Gastroesophageal sphincter (tissue), 4 donors: ENCODE data around the gene NCF2. TPM values are rescaled to one million over a fixed set of nuclear protein-coding genes. Genes with fewer than 3 reads are reported as not detected.
A peak's percentile ranks its signal among the peaks of the same experiment; 100 is the strongest.

Experiments
- ATAC-seq: fragments of 150-250 bp; one replicate; pipeline ENCODE4 v1.9.1; 2016; ENCODE audit warnings: mild to moderate bottlenecking, moderate library complexity
- H3K27ac ChIP-seq, 4 donors: fragments of 200-600 bp; sonication (generic) in 3 of 4; 1 replicate in 3 of 4; 2 replicates in 1 of 4; pipeline ENCODE4 v1.5.1; 2016 to 2019
- H3K27me3 ChIP-seq: fragments of 200-600 bp; sonication (generic); one replicate; pipeline ENCODE4 v1.5.1; 2019
- H3K36me3 ChIP-seq, 2 donors: fragments of 200-600 bp; sonication (generic); one replicate each; pipeline ENCODE4 v1.5.1; 2019; ENCODE audit warnings: control low read depth in 1 of 2
- H3K4me1 ChIP-seq, 3 donors: fragments of 200-600 bp; sonication (generic); 1 replicate in 2 of 3; 2 replicates in 1 of 3; pipeline ENCODE4 v1.5.1; 2016 to 2019; ENCODE audit warnings: control low read depth in 2 of 3
- H3K4me3 ChIP-seq, 2 donors: fragments of 200-600 bp; sonication (generic); one replicate each; pipeline ENCODE4 v1.5.1; 2019; ENCODE audit warnings: mild to moderate bottlenecking in 1 of 2, moderate library complexity in 1 of 2
- H3K9me3 ChIP-seq, 3 donors: fragments of 200-600 bp; sonication (generic); one replicate each; pipeline ENCODE4 v1.5.1; 2017 to 2019; ENCODE audit warnings: control low read depth in 2 of 3
- EP300 ChIP-seq: sonication (generic); formaldehyde crosslinking; IDR thresholded peaks from one replicate; pipeline ENCODE4 v1.6.1; 2017; ENCODE audit warnings: antibody characterized with exemption, mild to moderate bottlenecking
- POLR2A ChIP-seq, 2 donors: fragments of 450-650 bp; IDR thresholded peaks; one replicate each; pipeline ENCODE4 v1.6.1; 2017; ENCODE audit warnings: antibody characterized with exemption in 2 of 2, mild to moderate bottlenecking in 2 of 2, moderate library complexity in 1 of 2
- POLR2AphosphoS5 ChIP-seq: sonication (generic); formaldehyde crosslinking; IDR thresholded peaks from one replicate; pipeline ENCODE4 v1.6.1; 2017; ENCODE audit warnings: antibody characterized with exemption
- WGBS, 2 donors: methylation state at CpG; one replicate each; pipeline ENCODE4 v1.1.5; 2018; ENCODE audit warnings: low coverage in 1 of 2; 5-methylcytosine and 5-hydroxymethylcytosine counted together
- total RNA-seq, 4 donors: library from RNA; depleted of rRNA; stranded (reverse); fragments of >200 nt; gene quantifications; one replicate each; pipeline ENCODE4 v1.1.0, GENCODE V29; 2016
- TF ChIP-seq, protein P1 (sequence below), 4 experiments: fragments of 200-600 bp in 2 of 4; fragments of 450-650 bp in 2 of 4; sonication (generic) in 1 of 4; IDR thresholded peaks; one replicate each; pipeline ENCODE4 v1.5.1; 2017 to 2019; ENCODE audit warnings: antibody characterized with exemption in 4 of 4, mild to moderate bottlenecking in 2 of 4, moderate library complexity in 2 of 4

Gene NCF2, protein sequence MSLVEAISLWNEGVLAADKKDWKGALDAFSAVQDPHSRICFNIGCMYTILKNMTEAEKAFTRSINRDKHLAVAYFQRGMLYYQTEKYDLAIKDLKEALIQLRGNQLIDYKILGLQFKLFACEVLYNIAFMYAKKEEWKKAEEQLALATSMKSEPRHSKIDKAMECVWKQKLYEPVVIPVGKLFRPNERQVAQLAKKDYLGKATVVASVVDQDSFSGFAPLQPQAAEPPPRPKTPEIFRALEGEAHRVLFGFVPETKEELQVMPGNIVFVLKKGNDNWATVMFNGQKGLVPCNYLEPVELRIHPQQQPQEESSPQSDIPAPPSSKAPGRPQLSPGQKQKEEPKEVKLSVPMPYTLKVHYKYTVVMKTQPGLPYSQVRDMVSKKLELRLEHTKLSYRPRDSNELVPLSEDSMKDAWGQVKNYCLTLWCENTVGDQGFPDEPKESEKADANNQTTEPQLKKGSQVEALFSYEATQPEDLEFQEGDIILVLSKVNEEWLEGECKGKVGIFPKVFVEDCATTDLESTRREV
- 10 to 100 TPM in 2 of 4 donors, 1 to 10 TPM in 2; 3.7 to 22.0 (median 13.8) TPM for total RNA-seq

- Histone ChIP-seq H3K9me3 (no peaks in the 10 kb centered on the region), H3K4me3 (peak within 1 kb of the TSS in 1 of 2 donors; percentile 16), H3K27ac (peak within 1 kb of the TSS in 2 of 4 donors; percentile 31 to 42), H3K4me1 (no peaks in the 10 kb centered on the region), H3K36me3 (no peaks in the 10 kb centered on the region), H3K27me3 (no peaks in the 10 kb centered on the region)
- no peak for TF ChIP-seq POLR2AphosphoS5
- no peak for TF ChIP-seq EP300
- no peak for TF ChIP-seq POLR2A (IDR thresholded peaks at IDR 0.05)
- TF ChIP-seq, protein P1, sequence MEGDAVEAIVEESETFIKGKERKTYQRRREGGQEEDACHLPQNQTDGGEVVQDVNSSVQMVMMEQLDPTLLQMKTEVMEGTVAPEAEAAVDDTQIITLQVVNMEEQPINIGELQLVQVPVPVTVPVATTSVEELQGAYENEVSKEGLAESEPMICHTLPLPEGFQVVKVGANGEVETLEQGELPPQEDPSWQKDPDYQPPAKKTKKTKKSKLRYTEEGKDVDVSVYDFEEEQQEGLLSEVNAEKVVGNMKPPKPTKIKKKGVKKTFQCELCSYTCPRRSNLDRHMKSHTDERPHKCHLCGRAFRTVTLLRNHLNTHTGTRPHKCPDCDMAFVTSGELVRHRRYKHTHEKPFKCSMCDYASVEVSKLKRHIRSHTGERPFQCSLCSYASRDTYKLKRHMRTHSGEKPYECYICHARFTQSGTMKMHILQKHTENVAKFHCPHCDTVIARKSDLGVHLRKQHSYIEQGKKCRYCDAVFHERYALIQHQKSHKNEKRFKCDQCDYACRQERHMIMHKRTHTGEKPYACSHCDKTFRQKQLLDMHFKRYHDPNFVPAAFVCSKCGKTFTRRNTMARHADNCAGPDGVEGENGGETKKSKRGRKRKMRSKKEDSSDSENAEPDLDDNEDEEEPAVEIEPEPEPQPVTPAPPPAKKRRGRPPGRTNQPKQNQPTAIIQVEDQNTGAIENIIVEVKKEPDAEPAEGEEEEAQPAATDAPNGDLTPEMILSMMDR (IDR thresholded peaks at IDR 0.05), result no peak
- WGBS, 2 donors, result 81 to 90% methylated on average over 2 to 3 of the region's 6 CpGs
- ATAC-seq, result peak; percentile 81
Observed at GRCh38 chr1:183590244-183591191, at the start of gene NCF2. Gene NCF2 (minus strand): TSS chr1:183590459. CDS start chr1:183590329, 130 bp downstream.

- Histone ChIP-seq H3K4me3 (no peak overlapping the region), H3K36me3 (no peaks in the 10 kb centered on the region), H3K4me1 (peaks cover 0 to 12% (median 0%) of the 10 kb centered on the region in 3 donors), H3K27me3 (no peaks in the 10 kb centered on the region), H3K27ac (no peak overlapping the region), H3K9me3 (no peaks in the 10 kb centered on the region)
- WGBS, 2 donors, result 85 to 90% methylated on average over 5 to 7 of the region's 7 CpGs
- TF ChIP-seq EP300 (no peak), POLR2A (IDR thresholded peaks at IDR 0.05) (no peak), POLR2AphosphoS5 (no peak)
- TF ChIP-seq, protein P1 (IDR thresholded peaks at IDR 0.05), result no peak
- no peak for ATAC-seq
Observed at GRCh38 chr1:183638649-183639387, 48.6 kb upstream of the NCF2 start.

DNA sequence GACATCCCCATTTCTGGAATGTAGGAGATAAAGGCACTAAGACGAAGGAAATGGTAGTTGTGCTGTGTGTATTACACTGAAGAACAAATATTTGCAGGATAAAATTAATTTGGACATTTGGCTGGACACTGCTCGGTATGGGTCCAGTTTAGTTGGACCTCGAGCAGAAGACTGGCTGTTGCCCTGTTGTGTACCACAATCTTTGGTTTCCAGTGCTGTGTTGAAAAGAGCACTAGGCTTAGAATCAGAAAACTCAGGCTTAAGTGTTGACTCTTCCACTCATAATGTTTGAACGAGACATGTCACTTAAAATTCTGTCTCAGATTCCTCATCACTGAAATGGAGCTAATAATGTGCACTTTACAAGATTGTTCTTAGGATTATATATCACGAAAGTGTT, 46.5 kb upstream of the NCF2 start:
- no peak for ATAC-seq
- TF ChIP-seq POLR2AphosphoS5 (no peak), POLR2A (IDR thresholded peaks at IDR 0.05) (no peak), EP300 (no peak)
- TF ChIP-seq, protein P1 (IDR thresholded peaks at IDR 0.05), result no peak
- H3K27ac ChIP-seq, result peak overlapping the region in 1 of 4 donors; percentile 98
- H3K36me3 ChIP-seq, result no peaks in the 10 kb centered on the region
- no peaks in the 10 kb centered on the region for H3K27me3 ChIP-seq
- H3K4me3 ChIP-seq, result no peak overlapping the region
- peaks cover 0 to 30% (median 0%) of the 10 kb centered on the region in 3 donors for H3K4me1 ChIP-seq
- no peaks in the 10 kb centered on the region for H3K9me3 ChIP-seq
- WGBS, 2 donors, result 65% methylated on average over 2 to 5 of the region's 5 CpGs

DNA sequence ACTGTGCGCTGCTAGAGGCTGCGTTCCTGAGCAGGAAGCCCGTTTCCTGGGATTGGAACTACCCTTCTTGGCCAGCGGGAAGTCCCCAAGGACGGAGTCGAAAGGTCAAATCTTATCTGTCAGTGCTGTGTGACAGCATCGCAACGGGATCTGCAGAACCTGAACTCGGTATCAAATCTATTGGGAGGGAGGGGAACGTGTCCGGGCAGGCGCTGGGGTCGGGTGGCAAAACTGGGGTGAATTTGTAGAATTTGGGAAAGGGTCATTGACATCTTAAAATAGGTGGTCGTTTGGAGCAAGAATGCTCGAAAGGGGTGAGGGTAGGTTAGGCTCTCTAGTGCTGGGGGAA, 46.0 kb upstream of the NCF2 start:
- Histone ChIP-seq H3K9me3 (no peaks in the 10 kb centered on the region), H3K4me1 (peaks cover 0 to 35% (median 0%) of the 10 kb centered on the region in 3 donors), H3K27ac (peak overlapping the region in 3 of 4 donors; percentile 95 to 98 (median 96)), H3K4me3 (peak overlapping the region; percentile 76 to 81), H3K27me3 (no peaks in the 10 kb centered on the region), H3K36me3 (no peaks in the 10 kb centered on the region)
- WGBS, 2 donors, result 7 to 11% methylated on average over 2 to 9 of the region's 15 CpGs
- no peak for ATAC-seq
- TF ChIP-seq POLR2AphosphoS5 (no peak), POLR2A (IDR thresholded peaks at IDR 0.05) (no peak)
- TF ChIP-seq, protein P1 (IDR thresholded peaks at IDR 0.05), result no peak
